Esophagus squamous epithelium (tissue), 4 donors: ENCODE data around the gene ZBTB21.

Source experiments
- CTCF ChIP-seq, 6 experiments: fragments of 450-650 bp in 4 of 6; fragments of 200-600 bp in 2 of 6; sonication (generic) in 2 of 6; IDR thresholded peaks; one replicate each; pipeline ENCODE4 v1.5.1; 2016 to 2019; ENCODE audit warnings: antibody characterized with exemption in 6 of 6, mild to moderate bottlenecking in 4 of 6, moderate library complexity in 4 of 6
- POLR2A ChIP-seq, 4 donors: fragments of 450-650 bp; IDR thresholded peaks; one replicate each; pipeline ENCODE4 v1.6.1; 2017; ENCODE audit warnings: antibody characterized with exemption in 4 of 4, mild to moderate bottlenecking in 4 of 4, moderate library complexity in 3 of 4

DNA sequence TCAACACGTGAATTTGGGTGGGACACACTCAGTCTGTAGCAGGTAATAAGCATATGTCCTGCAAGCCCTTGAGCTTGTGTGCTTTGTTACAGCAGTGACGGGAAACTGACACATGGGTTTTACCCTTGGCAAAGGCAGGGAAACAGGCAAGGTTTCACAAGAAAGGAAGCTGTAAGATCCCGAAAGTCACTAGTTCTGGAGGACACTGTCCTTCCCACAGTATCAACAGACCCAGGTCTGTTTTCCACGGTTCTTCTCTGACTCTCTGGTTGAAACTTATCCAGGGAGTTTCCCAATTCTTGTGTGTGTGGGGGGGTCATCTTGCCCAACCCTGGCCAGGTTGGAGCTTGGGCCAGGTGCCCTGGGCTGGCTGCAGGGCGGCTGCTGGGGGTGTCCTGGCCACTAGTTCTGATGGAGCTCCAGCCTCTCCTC is 29.3 kb upstream of the ZBTB21 start:
- TF ChIP-seq CTCF (IDR thresholded peaks at IDR 0.05) (no peak), POLR2A (IDR thresholded peaks at IDR 0.05) (no peak)
